ENCODE data around the gene COX4I1. TPM values are rescaled to one million over a fixed set of nuclear protein-coding genes. Genes with fewer than 3 reads are reported as not detected.
"Not testable (repeated sequence)": the region's sequence is repeated elsewhere in the genome, so short reads cannot be mapped to it uniquely, and the experiment has no call there.

COX4I1 gene
- total and polyA plus RNA-seq, 4 donors = 245 to 1,007 (median 419) TPM

DNA sequence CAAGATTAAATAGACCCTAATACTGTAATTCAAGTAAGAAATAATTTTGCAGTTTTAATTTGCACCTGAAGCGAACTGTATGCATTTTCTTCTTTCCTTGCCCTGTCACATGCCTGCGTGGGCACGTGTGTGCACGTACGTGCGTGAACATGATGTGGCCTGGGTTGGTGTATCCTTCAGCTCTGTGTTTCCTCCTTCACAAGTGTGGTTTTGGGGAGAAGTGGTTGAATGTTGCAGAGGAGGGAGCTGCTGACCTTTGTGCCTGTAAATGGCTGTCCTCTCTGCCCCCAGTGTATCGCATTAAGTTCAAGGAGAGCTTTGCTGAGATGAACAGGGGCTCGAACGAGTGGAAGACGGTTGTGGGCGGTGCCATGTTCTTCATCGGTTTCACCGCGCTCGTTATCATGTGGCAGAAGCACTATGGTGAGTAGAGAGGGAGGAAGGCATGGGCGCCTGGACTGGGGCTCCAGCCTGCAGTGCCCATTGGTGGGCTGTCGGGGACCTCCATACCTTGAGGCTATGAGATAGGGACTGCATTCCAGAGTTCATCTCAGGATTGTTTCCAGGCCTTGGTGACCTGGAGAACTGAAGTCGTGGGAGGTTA is 6.0 kb downstream of the COX4I1 start:
- H3K4me1 ChIP-seq (ENCODE audit: control insufficient read depth in 1 of 2, insufficient read depth in 2 of 2, low read length in 2 of 2) = no peaks in the 10 kb centered on the region
- H3K4me3 ChIP-seq (ENCODE audit: low read length in 2 of 2) = no peak overlapping the region
- H3K9me3 ChIP-seq (ENCODE audit: control insufficient read depth, low read length) = no peaks in the 10 kb centered on the region
- H3K27me3 ChIP-seq (ENCODE audit: control insufficient read depth in 1 of 2, insufficient read depth in 2 of 2, low read length in 1 of 2) = no peaks in the 10 kb centered on the region
- ATAC-seq (ENCODE audit: low FRiP score) (no peak), DNase-seq (no peak)
- 84 to 89% methylated on average over 17 to 18 of the region's 18 CpGs for whole genome bisulfite sequencing, 2 donors
- intact Hi-C loops (cut with DNase I) = no loop called here
- H3K36me3 ChIP-seq (ENCODE audit: control insufficient read depth in 1 of 2, insufficient read depth in 2 of 2, low read length in 1 of 2) = peaks cover 0 to 11% of the 10 kb centered on the region in 2 donors
- no peak overlapping the region for H3K27ac ChIP-seq (ENCODE audit: low read depth in 1 of 2, low read length in 2 of 2)

GRCh38 chr16:85806539-85806938 is 7.0 kb downstream of the COX4I1 start:
- intact Hi-C loops (cut with DNase I) = no loop called here
- peaks cover 0 to 11% of the 10 kb centered on the region in 2 donors for H3K36me3 ChIP-seq (ENCODE audit: control insufficient read depth in 1 of 2, insufficient read depth in 2 of 2, low read length in 1 of 2)
- no peaks in the 10 kb centered on the region for H3K9me3 ChIP-seq (ENCODE audit: control insufficient read depth, low read length)
- H3K27ac ChIP-seq (ENCODE audit: low read depth in 1 of 2, low read length in 2 of 2) = no peak overlapping the region
- H3K27me3 ChIP-seq (ENCODE audit: control insufficient read depth in 1 of 2, insufficient read depth in 2 of 2, low read length in 1 of 2) = no peaks in the 10 kb centered on the region
- no peaks in the 10 kb centered on the region for H3K4me1 ChIP-seq (ENCODE audit: control insufficient read depth in 1 of 2, insufficient read depth in 2 of 2, low read length in 2 of 2)
- 94 to 95% methylated on average over 11 of the region's 11 CpGs for WGBS, 2 donors
- no peak for DNase-seq
- no peak for ATAC-seq (ENCODE audit: low FRiP score)
- H3K4me3 ChIP-seq (ENCODE audit: low read length in 2 of 2) = no peak overlapping the region

GRCh38 chr16:85807340-85807739 is 7.8 kb downstream of the COX4I1 start:
- H3K27me3 ChIP-seq (ENCODE audit: control insufficient read depth in 1 of 2, insufficient read depth in 2 of 2, low read length in 1 of 2); H3K4me3 ChIP-seq (ENCODE audit: low read length in 2 of 2); H3K4me1 ChIP-seq (ENCODE audit: control insufficient read depth in 1 of 2, insufficient read depth in 2 of 2, low read length in 2 of 2); H3K36me3 ChIP-seq (ENCODE audit: control insufficient read depth in 1 of 2, insufficient read depth in 2 of 2, low read length in 1 of 2); H3K27ac ChIP-seq (ENCODE audit: low read depth in 1 of 2, low read length in 2 of 2); H3K9me3 ChIP-seq (ENCODE audit: control insufficient read depth, low read length); intact Hi-C loops (cut with DNase I); ATAC-seq (ENCODE audit: low FRiP score); DNase-seq: not testable (repeated sequence)
- WGBS, 2 donors = 88 to 92% methylated on average over 5 to 6 of the region's 6 CpGs

GRCh38 chr16:85808104-85808503 is 8.6 kb downstream of the COX4I1 start:
- H3K4me1 ChIP-seq (ENCODE audit: control insufficient read depth in 1 of 2, insufficient read depth in 2 of 2, low read length in 2 of 2); H3K27ac ChIP-seq (ENCODE audit: low read depth in 1 of 2, low read length in 2 of 2); H3K4me3 ChIP-seq (ENCODE audit: low read length in 2 of 2); H3K9me3 ChIP-seq (ENCODE audit: control insufficient read depth, low read length); H3K27me3 ChIP-seq (ENCODE audit: control insufficient read depth in 1 of 2, insufficient read depth in 2 of 2, low read length in 1 of 2); intact Hi-C loops (cut with DNase I); ATAC-seq (ENCODE audit: low FRiP score); DNase-seq; H3K36me3 ChIP-seq (ENCODE audit: control insufficient read depth in 1 of 2, insufficient read depth in 2 of 2, low read length in 1 of 2): not testable (repeated sequence)
- WGBS, 2 donors = 88 to 94% methylated on average over 10 to 21 of the region's 27 CpGs

- intact Hi-C loops (cut with DNase I) = no loop called here
- ATAC-seq (ENCODE audit: low FRiP score) (no peak), DNase-seq (no peak)
- WGBS, 2 donors = 88 to 93% methylated on average over 7 of the region's 7 CpGs
- no peaks in the 10 kb centered on the region for H3K4me1 ChIP-seq (ENCODE audit: control insufficient read depth in 1 of 2, insufficient read depth in 2 of 2, low read length in 2 of 2)
- no peak overlapping the region for H3K4me3 ChIP-seq (ENCODE audit: low read length in 2 of 2)
- no peaks in the 10 kb centered on the region for H3K27me3 ChIP-seq (ENCODE audit: control insufficient read depth in 1 of 2, insufficient read depth in 2 of 2, low read length in 1 of 2)
- H3K36me3 ChIP-seq (ENCODE audit: control insufficient read depth in 1 of 2, insufficient read depth in 2 of 2, low read length in 1 of 2) = peaks cover 0 to 9% of the 10 kb centered on the region in 2 donors
- H3K27ac ChIP-seq (ENCODE audit: low read depth in 1 of 2, low read length in 2 of 2) = no peak overlapping the region
- H3K9me3 ChIP-seq (ENCODE audit: control insufficient read depth, low read length) = no peaks in the 10 kb centered on the region
Measured at GRCh38 chr16:85808926-85809325, 9.4 kb downstream of the COX4I1 start.

- H3K36me3 ChIP-seq (ENCODE audit: control insufficient read depth in 1 of 2, insufficient read depth in 2 of 2, low read length in 1 of 2) = peaks cover 0 to 9% of the 10 kb centered on the region in 2 donors
- no peaks in the 10 kb centered on the region for H3K9me3 ChIP-seq (ENCODE audit: control insufficient read depth, low read length)
- DNase-seq (no peak), ATAC-seq (ENCODE audit: low FRiP score) (no peak)
- 68 to 71% methylated on average over 10 of the region's 10 CpGs for WGBS, 2 donors
- intact Hi-C loops (cut with DNase I) = no loop called here
- H3K27me3 ChIP-seq (ENCODE audit: control insufficient read depth in 1 of 2, insufficient read depth in 2 of 2, low read length in 1 of 2) = no peaks in the 10 kb centered on the region
- no peaks in the 10 kb centered on the region for H3K4me1 ChIP-seq (ENCODE audit: control insufficient read depth in 1 of 2, insufficient read depth in 2 of 2, low read length in 2 of 2)
- no peak overlapping the region for H3K27ac ChIP-seq (ENCODE audit: low read depth in 1 of 2, low read length in 2 of 2)
- no peak overlapping the region for H3K4me3 ChIP-seq (ENCODE audit: low read length in 2 of 2)
Measured at GRCh38 chr16:85809645-85810044, 10.2 kb downstream of the COX4I1 start.

GRCh38 chr16:85810097-85810741 is 10.7 kb downstream of the COX4I1 start:
- DNase-seq (no peak), ATAC-seq (ENCODE audit: low FRiP score) (no peak)
- Histone ChIP-seq H3K27ac (ENCODE audit: low read depth in 1 of 2, low read length in 2 of 2) (no peak overlapping the region), H3K36me3 (ENCODE audit: control insufficient read depth in 1 of 2, insufficient read depth in 2 of 2, low read length in 1 of 2) (peaks cover 0 to 5% of the 10 kb centered on the region in 2 donors), H3K9me3 (ENCODE audit: control insufficient read depth, low read length) (no peaks in the 10 kb centered on the region), H3K27me3 (ENCODE audit: control insufficient read depth in 1 of 2, insufficient read depth in 2 of 2, low read length in 1 of 2) (no peaks in the 10 kb centered on the region), H3K4me1 (ENCODE audit: control insufficient read depth in 1 of 2, insufficient read depth in 2 of 2, low read length in 2 of 2) (no peaks in the 10 kb centered on the region), H3K4me3 (ENCODE audit: low read length in 2 of 2) (no peak overlapping the region)
- WGBS, 2 donors = 80 to 83% methylated on average over 13 of the region's 13 CpGs
- intact Hi-C loops (cut with DNase I) = no loop called here

DNA sequence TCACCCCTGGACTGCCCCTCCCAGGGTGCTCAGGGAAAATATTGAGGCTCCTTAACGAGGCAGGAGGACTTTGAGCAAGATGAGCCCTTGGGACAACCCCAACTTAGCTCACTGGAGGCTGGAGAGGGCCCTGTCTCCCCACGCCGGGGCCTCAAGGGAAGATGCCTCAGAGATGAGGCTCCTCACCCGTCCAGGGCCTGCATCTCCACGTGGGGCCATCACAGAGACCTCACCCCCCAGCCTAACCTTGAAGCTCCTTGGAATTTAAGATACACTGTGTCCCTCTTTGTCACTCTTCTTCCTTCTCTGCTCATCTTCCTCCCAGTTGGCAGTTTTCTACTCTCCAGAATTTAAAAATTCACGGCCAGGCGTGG is 11.2 kb downstream of the COX4I1 start:
- Histone ChIP-seq H3K36me3 (ENCODE audit: control insufficient read depth in 1 of 2, insufficient read depth in 2 of 2, low read length in 1 of 2) (peaks cover 0 to 2% of the 10 kb centered on the region in 2 donors), H3K4me3 (ENCODE audit: low read length in 2 of 2) (no peak overlapping the region), H3K9me3 (ENCODE audit: control insufficient read depth, low read length) (no peaks in the 10 kb centered on the region), H3K27me3 (ENCODE audit: control insufficient read depth in 1 of 2, insufficient read depth in 2 of 2, low read length in 1 of 2) (no peaks in the 10 kb centered on the region), H3K27ac (ENCODE audit: low read depth in 1 of 2, low read length in 2 of 2) (no peak overlapping the region), H3K4me1 (ENCODE audit: control insufficient read depth in 1 of 2, insufficient read depth in 2 of 2, low read length in 2 of 2) (no peaks in the 10 kb centered on the region)
- WGBS, 2 donors = 82 to 91% methylated on average over 7 of the region's 7 CpGs
- intact Hi-C loops (cut with DNase I) = no loop called here
- ATAC-seq (ENCODE audit: low FRiP score) (no peak), DNase-seq (no peak)
